Tongue (tissue), 3 donors: ENCODE measurements around the gene BTG1. TPM values are rescaled to one million over a fixed set of nuclear protein-coding genes. Genes with fewer than 3 reads are reported as not detected.
"Not testable (repeated sequence)": the region's sequence is repeated elsewhere in the genome, so short reads cannot be mapped to it uniquely, and the experiment has no call there.

Experiments used
- DNase-seq: peaks from one replicate; pipeline ENCODE4 v3.0.0-alpha.2; 2015
- small RNA-seq: library from RNA; depleted of rRNA; stranded (forward); fragments of <200 nt; gene quantifications from one replicate; pipeline ENCODE3, GENCODE V24; 2014; ENCODE audit warnings: low replicate concordance
- total RNA-seq: library from RNA; depleted of rRNA; stranded (reverse); fragments of >200 nt; gene quantifications from one replicate; pipeline ENCODE4 v1.2.3, GENCODE V29; 2014

Gene BTG1
- total RNA-seq, 1 donor from 2014 or later = 31.6 TPM

- DNase-seq = no peak
These were observed 49.1 kb downstream of the BTG1 start for GRCh38 chr12:92096346-92097136.

GRCh38 chr12:92094751-92095161 lies 50.9 kb downstream of the BTG1 start:
- no peak for DNase-seq

GRCh38 chr12:92094301-92094700 lies 51.3 kb downstream of the BTG1 start:
- DNase-seq = not testable (repeated sequence)

Small RNA genes within 50 kb of the gene (small RNA-seq; reads per million reads assigned to genes)
- gene RF00019 = not detected
